GM19467 (cell line): ENCODE data around the gene LGALS3BP.
"Not testable (repeated sequence)": the region's sequence is repeated elsewhere in the genome, so short reads cannot be mapped to it uniquely, and the experiment has no call there.

Experiments
- ATAC-seq: cut with Tn5 transposase; IDR thresholded peaks from one replicate; pipeline ENCODE4 v1.9.1; 2021; ENCODE audit warnings: mild to moderate bottlenecking, moderate library complexity; ENCODE audit not compliant: unreplicated experiment

Gene LGALS3BP

DNA sequence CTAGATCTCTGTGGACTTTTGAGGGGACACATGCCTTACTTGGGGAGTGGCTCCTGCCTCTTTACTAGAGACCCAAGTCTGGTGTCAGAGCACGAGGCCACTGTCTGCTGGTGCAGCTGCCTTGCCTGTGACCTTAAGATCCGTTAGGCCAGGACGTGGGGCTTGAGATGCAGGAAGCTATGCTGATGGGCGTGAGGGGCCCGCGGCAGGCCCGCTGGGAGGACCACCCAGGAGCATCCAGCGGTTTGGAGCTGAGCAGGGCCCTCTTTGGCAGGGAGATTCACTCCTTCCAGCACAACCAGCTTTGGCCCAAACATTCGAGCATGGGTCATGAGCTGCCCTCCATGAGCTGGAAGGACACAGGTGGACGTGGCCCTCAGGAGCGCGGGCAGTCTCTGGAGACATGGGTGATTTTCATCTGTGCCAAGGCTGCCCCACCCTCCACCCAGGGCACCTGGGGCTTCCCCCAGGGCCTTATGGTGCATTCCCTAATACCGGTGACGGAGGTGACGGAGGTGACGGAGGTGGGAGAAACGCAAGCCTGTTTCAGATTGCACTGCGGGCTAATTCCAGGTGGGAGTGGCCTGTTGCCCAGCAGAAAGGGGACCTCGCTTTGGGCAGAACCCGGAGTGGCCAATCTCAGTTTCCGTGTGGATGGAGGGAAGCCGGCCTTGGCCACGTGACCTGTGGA lies 12.7 kb downstream of the LGALS3BP start:
- no peak for ATAC-seq

DNA sequence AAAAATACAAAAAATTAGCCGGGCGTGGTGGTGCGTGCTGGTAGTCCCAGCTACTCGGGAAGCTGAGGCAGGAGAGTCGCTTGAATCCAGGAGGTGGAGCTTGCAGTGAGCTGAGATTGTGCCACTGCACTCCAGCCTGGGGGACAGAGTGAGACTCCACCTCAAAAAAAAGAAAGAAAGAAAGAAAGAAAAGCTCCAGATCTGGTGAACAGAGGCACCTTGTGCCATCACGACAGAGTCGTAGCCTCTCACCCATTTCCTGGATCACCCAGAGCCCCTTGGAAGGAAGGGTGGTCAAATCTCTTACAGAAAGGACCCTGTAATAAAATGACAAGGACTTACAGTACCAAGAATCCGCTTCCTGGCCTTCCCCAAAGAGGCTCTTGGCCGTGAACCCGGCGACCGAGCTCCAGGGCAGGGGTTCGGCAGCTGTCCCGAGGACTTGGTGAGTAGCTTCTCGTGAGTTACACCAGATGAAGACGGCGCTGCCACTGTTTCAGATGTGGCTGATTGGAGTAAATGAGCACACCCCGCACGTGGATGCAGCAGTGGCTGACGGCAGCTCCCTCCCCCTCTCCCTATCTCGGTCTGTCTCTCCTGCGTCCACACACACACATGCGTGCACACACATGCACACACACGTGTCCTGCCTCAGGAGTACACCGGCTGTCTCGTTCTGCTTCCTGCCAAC lies 13.5 kb downstream of the LGALS3BP start:
- ATAC-seq = no peak

DNA sequence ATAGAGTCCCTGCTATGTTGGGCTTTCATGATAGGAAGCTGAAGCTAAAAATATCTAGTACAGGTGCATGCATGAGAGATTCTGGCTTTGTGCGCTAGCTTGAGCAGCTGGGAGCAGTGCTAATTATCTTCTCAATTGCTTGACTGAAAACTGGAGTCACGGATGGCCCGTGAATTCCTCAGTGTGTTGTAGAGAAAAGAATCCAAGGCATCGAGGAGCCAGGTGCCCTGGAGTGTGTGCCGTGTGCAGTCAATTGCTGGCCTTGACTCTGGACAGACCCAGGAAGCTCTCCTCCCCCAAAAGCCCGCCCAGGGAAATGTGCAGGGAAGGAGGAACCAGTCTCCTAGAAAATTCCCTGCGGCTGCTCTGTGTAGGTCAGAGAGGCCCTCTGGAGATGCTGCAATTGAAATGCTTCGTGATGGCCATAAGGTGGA lies 14.2 kb downstream of the LGALS3BP start:
- ATAC-seq = no peak

DNA sequence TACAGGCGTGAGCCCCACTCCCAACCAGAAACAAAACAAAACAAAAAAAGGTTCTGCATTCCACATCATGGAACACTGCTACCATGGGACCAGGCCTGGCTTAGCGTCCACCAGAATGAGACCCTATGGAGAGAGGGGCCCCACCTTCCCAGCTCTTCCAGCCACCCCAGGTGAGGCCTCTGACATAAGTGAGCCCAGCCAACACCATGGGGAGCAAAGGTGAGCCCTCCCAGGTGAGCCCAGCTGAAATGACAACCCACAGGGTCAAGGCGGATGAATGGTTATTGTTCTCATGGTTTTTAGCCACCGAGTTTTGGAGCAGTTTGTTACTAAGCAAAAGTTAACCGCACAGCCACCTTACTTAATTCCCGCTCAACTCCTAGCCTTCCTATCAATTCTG lies 16.3 kb downstream of the LGALS3BP start:
- ATAC-seq = no peak

DNA sequence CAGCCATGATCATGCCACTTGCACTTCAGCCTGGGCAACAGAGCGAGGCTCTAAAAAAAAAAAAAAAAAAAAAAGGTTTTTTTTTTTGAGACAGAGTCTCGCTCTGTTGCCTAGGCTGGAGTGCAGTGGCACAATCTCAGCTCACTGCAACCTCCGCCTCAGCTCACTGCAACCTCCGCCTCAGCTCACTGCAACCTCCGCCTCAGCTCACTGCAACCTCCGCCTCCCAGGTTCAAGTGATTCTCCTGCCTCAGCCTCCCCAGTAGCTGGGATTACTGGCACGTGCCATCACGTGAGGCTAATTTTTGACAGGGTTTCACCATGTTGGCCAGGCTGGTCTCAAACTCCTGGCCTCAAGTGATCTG lies 16.8 kb downstream of the LGALS3BP start:
- not testable (repeated sequence) for ATAC-seq

DNA sequence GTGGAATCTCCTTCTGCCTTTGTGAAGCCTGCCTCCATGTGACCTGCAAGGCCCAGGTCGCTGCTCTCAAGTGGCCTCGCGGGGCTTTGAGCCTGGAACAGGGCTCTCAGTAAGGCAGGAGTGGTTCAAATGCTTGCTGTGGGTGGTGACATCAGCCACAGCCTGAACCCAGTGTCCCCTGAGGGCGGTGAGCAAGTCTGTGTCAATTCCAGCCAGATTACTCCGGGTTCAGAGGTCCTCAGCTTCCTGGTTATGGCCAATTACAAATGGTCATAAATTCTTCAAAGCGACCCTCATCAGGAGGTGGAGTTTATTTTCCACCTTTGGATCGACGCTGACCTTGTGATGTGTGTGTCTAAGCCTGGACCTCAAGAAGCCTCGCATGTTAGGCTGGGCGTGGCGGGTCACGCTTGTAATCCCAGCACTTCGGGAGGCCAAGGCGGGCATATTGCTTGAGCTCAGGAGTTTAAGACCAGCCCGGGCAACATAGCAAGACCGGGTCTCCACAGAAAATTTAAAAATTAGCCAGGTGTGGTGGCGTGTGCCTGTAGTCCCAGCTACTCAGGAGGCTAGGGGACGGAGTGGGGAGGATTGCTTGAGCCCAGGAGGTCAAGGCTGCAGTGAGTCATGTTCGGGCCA lies 17.3 kb downstream of the LGALS3BP start:
- ATAC-seq = no peak

DNA sequence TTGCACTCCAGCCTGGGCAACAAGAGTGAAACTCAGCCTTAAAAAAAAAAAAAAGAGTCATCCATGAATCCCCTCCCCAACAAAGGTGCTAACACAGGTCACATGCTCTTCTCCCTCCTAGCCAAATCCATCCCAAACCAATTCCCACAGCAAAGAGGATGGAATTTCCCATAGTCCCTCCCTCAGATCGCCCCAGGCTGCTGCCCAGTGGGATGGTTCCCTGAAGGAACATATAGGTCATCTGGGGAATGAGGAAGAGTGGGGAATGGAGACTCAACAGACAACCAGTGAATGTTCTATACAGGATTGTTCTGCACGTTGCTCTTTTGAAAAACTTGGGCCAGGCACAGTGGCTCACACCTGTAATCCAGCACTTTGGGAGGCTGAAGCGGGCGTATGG lies 18.2 kb downstream of the LGALS3BP start:
- no peak for ATAC-seq

DNA sequence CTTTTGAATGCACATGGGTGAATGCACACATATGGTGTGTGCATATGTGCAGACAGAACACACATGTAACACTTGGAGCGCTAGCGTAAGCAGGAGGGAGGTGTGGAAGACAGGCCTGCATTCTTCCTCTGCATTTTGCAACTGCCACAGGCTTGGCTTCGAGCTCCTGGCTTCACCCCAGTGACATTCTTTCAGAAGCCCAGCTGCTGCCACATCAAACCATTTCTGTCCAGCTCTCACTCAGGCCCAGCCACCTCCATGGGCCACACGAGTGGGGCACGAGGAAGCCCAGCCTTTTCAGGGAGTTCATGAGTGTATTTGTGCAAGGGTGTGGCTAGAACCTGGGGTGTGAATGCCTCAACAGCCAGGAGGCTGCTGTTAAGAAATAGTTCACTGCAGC lies 18.8 kb downstream of the LGALS3BP start:
- ATAC-seq = no peak

DNA sequence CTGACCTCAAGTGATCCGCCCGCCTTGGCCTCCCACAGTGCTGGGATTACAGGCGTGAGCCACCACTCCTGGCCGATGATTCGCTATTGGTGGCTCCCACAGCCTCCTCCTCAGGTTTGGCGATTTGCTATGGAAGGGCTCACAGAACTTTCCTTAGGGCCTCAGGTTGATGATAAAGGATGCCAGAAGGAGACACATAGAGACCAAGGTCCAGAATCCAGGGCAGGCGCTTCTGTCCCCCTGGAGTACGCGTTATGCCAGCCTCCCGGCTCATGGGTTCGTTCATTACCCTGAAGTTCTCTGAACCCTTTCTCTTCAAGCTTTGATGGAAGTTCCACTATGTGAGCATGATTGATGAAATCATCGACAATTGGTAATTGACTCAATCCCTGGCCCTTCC lies 19.9 kb downstream of the LGALS3BP start:
- ATAC-seq = no peak

DNA sequence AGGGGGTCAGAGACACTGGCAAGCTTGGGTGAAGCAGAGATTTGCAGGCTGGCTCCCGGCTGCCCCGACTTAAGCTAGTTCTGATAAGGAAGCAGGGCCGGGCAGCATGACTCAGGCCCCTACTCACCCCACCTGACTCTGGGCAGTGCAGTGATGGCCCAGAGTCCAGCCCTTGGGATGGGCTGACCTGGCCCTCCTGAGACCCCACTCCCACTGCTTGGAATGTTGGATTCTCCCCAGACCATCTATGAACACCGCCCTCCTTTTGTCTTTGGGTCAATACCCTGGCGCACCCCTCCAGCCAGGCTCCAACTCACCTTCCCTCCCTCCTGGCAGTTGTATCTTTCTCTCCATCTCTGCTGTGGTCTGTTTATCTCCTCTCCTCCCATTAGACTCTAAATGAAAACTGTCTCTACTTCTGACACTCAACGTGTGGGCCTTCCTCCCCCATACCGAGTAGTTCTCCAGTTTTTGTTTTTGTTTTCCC lies 21.0 kb downstream of the LGALS3BP start:
- no peak for ATAC-seq

DNA sequence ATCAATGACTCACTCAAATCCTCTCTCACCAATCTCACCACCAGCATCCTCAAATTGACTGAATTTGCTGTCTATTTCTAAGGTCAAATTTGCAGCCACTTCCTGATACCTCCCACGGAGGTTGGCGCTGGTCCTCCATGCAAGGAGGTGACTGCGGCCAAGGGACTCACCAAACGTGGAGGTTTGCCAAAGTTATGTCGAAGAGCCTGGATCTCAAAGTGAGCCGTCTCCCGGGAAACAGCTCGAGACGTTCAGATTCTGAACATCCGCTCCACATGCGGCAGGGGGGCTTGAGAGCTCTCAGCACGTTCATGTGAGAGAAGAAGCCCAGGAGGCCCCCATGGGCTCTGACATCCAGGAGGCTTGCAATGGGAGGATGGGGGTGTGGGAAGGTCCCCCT lies 22.6 kb downstream of the LGALS3BP start:
- no peak for ATAC-seq

DNA sequence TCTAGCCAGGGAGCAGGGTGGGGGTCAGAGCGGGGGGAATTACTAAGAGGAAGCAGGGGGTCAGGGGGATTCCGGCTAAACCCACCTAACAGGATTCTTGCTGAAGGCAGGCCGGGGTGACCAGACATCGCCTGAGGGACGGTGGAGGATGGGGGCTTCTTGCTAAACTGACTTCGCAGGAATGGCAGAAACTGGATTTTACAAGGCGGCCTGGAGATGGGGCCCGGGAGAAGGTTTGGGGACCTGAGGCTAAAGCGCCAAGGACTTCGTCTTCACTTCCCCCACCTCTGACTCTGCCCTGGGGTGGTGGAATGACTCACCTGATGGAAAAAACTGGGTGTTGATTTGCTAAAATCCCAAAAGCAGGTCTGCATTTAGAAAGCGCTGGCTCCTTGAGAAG lies 23.5 kb downstream of the LGALS3BP start:
- no peak for ATAC-seq

DNA sequence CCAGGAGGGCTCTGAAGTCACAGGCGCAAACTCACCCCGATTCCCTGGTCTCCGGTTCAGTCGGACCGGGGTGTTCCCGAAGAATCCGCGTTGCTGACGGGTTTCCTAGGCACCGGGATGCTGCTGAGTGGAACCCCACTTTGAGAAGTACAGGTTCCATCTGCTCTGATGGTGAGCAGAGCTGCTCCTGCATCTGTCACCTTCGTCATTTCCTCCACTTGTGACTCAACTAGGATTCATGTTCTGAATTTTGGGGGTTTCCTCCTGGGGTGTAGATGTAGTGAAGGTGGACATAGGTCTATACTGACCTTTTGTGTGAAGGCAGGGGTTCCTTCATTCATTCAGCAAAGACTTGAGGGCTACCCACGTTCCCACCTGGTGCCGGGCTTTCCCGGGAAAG lies 25.0 kb downstream of the LGALS3BP start:
- ATAC-seq = no peak

DNA sequence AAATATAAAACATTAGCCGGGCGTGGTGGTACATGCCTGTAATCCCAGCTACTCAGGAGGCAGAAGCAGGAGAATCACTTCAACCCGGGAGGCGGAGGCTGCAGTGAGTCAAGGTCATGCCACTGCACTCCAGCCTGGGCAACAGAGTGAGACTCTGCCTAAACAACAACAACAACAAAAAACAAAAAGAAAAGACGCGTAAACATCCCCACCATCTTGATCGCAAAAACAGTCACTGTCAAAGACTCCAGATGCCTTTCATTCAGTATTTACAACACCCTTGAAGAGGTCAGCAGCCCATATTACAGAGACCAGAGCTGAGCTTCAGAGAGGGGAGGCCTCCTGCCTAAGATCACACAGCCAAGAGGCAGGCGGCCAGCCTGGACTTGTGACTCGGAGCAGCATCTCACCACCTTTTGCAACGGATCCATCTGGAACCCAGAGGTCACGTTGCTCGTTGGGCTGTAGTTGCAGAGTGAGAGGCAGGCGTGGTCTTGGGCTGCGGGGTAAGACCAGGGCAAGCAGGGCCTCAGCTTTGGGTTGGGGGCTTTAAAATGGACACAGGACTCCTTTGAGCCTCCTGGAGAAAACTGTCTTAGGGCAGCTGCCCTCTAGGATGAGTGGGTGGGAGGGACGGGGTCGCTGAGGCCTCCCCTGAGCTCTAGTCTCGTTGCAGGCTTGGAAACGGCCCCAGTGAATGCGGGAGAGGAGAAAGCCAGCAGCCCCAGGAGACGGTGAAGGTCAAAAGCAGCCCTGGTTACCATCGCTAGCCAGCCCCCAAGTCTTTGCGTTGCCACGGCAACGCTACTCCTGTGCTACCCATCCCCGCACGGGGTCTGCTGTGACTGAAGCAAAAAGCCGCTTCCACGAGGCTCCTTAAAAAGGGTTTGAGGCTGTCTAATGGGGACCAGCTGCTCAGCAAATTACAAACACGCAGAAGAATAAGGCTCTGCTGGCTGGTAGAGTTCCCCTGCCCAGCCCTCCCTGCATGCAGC lies 26.1 kb downstream of the LGALS3BP start:
- ATAC-seq = no peak

DNA sequence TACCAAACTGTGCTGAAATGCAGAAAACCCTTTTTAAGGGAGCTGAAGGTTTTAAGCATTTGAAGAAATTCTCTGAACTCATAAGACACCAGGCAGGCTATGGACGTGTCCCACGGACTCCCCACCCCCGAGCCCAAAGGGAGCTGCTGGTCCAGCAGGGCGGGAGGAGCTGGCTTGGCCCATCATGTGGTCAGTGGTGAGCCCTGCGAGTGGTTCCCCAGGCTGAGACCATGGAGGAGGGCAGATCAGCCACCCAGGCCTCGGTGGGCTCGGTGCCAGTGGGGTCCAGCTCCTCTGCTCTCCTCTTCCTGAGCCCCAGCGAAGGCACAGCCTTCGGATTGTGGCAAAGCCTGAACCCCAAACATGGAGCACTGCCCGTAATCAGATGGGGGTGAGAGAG lies 27.0 kb downstream of the LGALS3BP start:
- ATAC-seq = no peak

DNA sequence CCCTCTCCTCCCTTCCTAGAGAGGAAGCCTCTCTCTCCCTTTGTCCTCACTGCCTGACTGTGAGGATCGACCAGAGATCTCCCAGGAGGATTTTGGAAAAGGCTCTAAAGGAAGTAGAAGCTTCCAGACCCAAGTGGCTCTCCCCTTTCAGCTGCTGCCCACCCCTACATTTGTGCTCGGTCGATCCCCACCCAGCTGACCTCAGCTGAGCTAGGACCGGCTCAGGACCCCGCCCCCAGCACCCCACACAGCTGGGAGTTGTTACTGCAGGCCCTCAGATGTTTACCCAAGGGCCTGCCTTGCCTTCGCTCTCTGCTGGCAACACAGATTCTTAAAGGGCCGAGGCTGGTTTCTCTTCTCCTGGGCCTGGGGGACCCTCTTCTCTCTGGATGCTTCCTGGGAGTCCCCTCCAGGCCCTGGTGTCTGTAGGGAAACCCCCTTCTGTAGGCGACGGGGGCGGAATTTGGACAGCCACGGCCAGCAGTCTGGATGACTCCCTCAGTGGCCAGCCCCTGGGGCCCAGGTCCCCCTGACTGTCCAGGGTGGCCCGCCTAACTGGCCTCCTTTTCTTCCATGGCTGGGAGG lies 27.7 kb downstream of the LGALS3BP start:
- ATAC-seq = no peak

DNA sequence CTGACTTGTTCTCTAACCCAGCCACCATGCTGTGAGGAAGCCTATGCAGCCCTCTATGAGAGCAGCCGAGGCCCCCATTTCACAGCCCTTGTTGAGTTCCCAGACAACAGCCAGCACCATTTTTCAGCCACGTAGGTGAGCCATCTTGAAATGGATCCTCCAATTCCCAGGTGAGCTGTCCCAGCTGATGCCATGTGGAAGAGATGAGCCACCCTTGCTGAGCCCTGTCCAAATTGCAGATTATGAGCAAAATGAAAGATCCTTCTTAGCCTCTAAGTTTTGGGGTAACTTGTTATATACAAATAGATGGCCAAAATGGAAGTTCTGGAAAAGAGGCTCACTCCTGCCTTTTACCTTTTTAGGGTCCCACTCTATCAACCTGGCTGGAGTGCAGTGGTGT lies 28.9 kb downstream of the LGALS3BP start:
- no peak for ATAC-seq

DNA sequence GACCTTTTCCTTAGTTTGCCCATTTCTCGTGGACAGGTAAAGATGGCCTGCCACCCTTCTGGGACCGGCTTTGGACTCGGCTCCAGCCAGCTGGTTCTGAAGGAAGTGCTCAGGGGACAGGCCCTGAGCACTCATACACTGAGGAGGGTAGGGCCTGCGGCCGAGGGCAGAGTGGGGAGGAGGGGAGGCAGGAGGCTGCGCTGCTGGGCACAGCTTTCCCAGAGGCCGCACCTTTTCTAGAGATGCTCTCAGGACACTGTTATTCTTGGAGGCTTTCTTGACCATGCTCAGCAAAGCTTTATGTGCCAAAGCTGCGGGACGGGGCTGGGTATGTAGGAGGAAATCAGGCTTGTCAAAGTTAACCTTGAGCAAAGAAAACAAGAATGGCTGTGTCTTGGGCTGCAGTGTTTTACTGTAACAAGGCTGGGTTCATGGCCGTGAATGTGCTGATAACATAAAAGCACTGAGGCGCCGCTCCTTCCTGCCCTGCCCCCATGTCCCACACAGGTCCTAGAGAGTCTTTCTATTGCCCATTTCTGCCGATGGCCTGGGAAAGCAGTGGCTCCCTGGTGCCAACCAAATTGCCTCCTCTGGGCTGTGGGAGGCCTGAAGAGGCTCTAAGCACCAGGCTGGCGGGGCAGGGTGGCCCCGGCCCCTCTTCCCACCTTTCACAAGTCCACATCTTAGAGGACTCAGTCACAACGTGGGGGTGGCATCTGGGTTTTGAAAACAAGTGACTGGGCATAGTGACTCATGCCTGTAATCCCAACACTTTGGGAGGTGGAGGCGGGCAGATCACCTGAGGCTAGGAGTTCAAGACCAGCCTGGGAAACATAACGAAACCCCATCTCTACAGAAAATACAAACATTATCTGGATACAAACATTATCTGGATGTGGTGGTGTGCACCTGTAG lies 32.2 kb downstream of the LGALS3BP start:
- no peak for ATAC-seq

DNA sequence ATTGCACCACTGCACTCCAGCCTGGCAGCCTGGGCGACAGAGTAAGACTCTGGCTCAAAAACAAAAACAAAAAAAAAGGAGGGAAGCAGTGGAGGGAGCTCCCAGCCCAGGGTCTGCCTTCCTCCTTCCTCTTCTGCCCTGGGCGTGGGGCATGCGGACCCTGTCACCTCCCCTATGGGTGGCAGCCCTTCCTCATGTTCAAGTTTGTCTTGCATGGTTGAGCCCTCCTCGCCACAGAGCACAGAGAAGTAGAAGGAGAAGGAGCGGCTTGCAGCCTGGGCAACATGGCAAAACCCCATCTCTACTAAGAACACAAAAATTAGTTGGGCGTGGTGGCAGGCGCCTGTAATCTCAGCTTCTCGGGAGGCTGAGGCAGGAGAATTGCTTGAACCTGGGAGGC lies 33.1 kb downstream of the LGALS3BP start:
- no peak for ATAC-seq

DNA sequence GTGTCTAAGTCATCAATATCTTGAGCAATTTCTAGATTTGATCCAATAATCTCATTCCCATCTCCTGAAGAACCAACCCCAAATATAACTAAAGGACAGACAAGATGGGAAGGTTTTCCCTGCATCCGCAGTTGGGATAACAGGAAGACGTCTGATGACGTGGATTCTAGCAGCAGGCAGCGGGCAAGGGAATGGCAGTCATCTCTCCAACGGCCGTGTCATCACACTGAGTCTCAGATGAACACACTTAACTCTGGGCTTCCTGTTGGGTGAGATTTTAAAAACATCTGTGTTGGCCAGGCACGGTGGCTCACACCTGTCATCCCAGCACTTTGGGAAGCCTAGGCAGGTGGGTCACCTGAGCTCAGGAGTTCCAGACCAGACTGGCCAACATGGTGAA lies 33.6 kb downstream of the LGALS3BP start:
- ATAC-seq = no peak
